T-helper 17 cell (primary cell): ENCODE measurements around the gene PANX3. TPM values are rescaled to one million over a fixed set of nuclear protein-coding genes. Genes with fewer than 3 reads are reported as not detected.

Experiments
- ATAC-seq: fragments of 150-1000 bp; cut with Tn5 transposase; 2 replicates; pipeline ENCODE4 v1.10.0; 2021; ENCODE audit warnings: mild to moderate bottlenecking, moderate library complexity
- DNase-seq, 3 donors: peaks; one replicate each; pipeline versions ENCODE4 v3.0.0 to v3.0.0-alpha.2; 2020 to 2021
- H3K9me3 ChIP-seq: one replicate; pipeline ENCODE4 v1.7.0; 2013; ENCODE audit warnings: low read length, mild to moderate bottlenecking; ENCODE audit not compliant: control insufficient read depth, poor library complexity, severe bottlenecking
- H3K27ac Mint-ChIP-seq: one replicate; pipeline ENCODE4 v1.8.0; 2022; ENCODE audit warnings: mild to moderate bottlenecking, moderate library complexity, mixed read lengths
- H3K27me3 Mint-ChIP-seq: one replicate; pipeline ENCODE4 v1.8.0; 2022; ENCODE audit warnings: mixed read lengths
- H3K36me3 Mint-ChIP-seq: one replicate; pipeline ENCODE4 v1.8.0; 2022; ENCODE audit warnings: low read depth, mixed read lengths
- H3K4me1 Mint-ChIP-seq: one replicate; pipeline ENCODE4 v1.8.0; 2022; ENCODE audit warnings: mild to moderate bottlenecking, mixed read lengths
- H3K4me3 Mint-ChIP-seq: one replicate; pipeline ENCODE4 v1.8.0; 2022; ENCODE audit warnings: mild to moderate bottlenecking, moderate library complexity, mixed read lengths
- total RNA-seq, 4 donors: library from RNA in 2 of 4; stranded (reverse) in 2 of 4; gene quantifications; one replicate each; pipeline ENCODE4 v1.2.3 and lab custom pipeline; 2022 to 2026

Gene PANX3
- total RNA-seq, 2 donors from 2014 or later, result not detected

DNA sequence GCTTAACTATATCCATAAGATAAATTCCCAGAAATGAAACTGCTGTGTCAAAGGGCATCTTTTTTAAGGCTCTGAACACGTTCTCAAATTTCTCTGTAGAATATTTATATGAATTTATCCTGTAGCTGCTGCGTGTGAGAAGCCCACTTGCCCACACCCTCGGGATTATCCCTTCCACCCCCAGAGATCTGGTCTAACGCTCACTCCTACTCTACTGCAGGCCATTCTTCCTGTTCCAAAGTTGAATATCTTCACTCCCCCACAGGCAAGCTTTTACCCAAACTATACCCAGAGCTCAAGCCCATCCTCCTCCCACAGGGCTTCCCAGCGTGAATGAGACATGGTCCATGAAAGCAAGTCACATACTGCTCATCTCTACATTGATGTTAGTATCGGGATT, 37.4 kb downstream of the PANX3 start:
- no peaks in the 10 kb centered on the region for H3K9me3 ChIP-seq
- DNase-seq (no peak), ATAC-seq (no peak)
- Mint-ChIP-seq H3K4me1 (peaks cover 6% of the 10 kb centered on the region), H3K27ac (no peak overlapping the region), H3K36me3 (peaks cover 11% of the 10 kb centered on the region), H3K27me3 (no peaks in the 10 kb centered on the region), H3K4me3 (no peak overlapping the region)

DNA sequence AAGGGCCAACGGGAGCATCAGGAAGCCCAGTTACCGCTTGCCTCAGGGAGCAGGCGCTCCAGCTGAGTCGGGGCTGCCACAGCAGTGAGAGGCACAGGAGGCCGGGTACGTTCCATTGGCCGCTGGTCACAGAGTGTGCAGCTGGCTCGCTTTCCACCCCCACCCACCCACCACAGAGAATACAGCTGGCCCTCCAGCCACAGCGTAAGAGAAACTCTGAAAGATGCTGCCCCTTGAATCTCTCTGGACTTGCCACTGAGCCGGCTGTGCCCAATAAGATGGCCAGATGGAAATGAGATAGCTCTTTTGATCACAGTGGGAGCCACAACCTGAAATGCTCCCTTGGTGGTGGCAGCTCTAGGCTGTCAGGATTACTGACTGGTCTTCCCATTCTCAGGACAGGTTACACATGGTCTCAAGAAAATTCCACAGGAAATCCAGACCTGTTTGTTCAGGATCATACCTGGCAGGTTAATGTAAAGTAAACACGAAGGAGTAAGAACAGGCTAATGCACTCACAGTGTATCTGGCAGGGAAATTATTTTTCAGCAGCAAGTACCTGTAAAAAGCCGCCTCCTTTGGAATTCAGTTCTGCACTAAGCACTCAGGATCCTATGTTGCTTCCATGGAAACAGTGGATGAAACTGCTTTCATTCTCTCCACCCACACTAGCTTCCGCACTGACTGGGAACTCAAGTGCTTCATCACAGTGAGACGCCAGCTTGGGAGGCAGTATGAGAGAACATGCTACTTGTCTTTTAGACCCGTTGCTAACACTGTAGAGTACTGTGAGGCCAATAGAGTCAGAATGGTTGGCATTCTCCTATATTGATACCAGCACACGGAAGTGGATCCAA, 45.8 kb downstream of the PANX3 start:
- H3K9me3 ChIP-seq, result no peaks in the 10 kb centered on the region
- Mint-ChIP-seq H3K36me3 (peaks cover 9% of the 10 kb centered on the region), H3K4me1 (peaks cover 2% of the 10 kb centered on the region), H3K27ac (no peak overlapping the region), H3K4me3 (no peak overlapping the region), H3K27me3 (no peaks in the 10 kb centered on the region)
- ATAC-seq (no peak), DNase-seq (no peak)

GRCh38 chr11:124657904-124658303, 46.7 kb downstream of the PANX3 start:
- H3K4me3 Mint-ChIP-seq, result no peak overlapping the region
- no peak for ATAC-seq
- no peaks in the 10 kb centered on the region for H3K9me3 ChIP-seq
- no peaks in the 10 kb centered on the region for H3K27me3 Mint-ChIP-seq
- no peaks in the 10 kb centered on the region for H3K4me1 Mint-ChIP-seq
- DNase-seq, result no peak
- no peak overlapping the region for H3K27ac Mint-ChIP-seq
- H3K36me3 Mint-ChIP-seq, result peaks cover 9% of the 10 kb centered on the region

DNA sequence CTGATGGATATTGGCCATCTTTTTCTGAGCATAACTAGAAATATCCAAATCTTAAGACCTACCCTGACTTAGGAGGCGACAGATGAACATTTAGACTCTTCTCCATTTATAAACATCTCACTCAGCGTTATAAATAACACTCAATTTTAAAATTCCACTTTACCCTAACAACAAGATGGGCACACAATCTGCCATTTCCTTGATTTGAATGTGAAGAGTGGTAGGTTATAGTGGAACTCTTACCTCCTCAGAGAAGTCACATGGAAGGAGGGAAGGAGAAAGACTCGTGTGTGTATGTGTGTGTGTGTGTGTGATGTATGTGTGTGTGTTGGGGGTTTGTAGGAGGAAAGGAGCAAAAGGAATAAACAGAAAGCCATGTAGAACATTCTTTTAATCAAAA, 47.3 kb downstream of the PANX3 start:
- ATAC-seq, result no peak
- peaks cover 4% of the 10 kb centered on the region for H3K36me3 Mint-ChIP-seq
- no peak overlapping the region for H3K4me3 Mint-ChIP-seq
- H3K27me3 Mint-ChIP-seq, result no peaks in the 10 kb centered on the region
- no peaks in the 10 kb centered on the region for H3K4me1 Mint-ChIP-seq
- no peak overlapping the region for H3K27ac Mint-ChIP-seq
- DNase-seq, result no peak
- no peaks in the 10 kb centered on the region for H3K9me3 ChIP-seq

GRCh38 chr11:124658986-124659385, 47.8 kb downstream of the PANX3 start:
- DNase-seq (no peak), ATAC-seq (no peak)
- Mint-ChIP-seq H3K4me1 (no peaks in the 10 kb centered on the region), H3K27ac (no peak overlapping the region), H3K4me3 (no peak overlapping the region), H3K27me3 (no peaks in the 10 kb centered on the region), H3K36me3 (peaks cover 3% of the 10 kb centered on the region)
- no peaks in the 10 kb centered on the region for H3K9me3 ChIP-seq

GRCh38 chr11:124661553-124661952, 50.3 kb downstream of the PANX3 start:
- no peak overlapping the region for H3K4me3 Mint-ChIP-seq
- no peaks in the 10 kb centered on the region for H3K27me3 Mint-ChIP-seq
- H3K27ac Mint-ChIP-seq, result no peak overlapping the region
- no peak for ATAC-seq
- no peaks in the 10 kb centered on the region for H3K9me3 ChIP-seq
- H3K36me3 Mint-ChIP-seq, result peaks cover 3% of the 10 kb centered on the region
- H3K4me1 Mint-ChIP-seq, result no peaks in the 10 kb centered on the region
- no peak for DNase-seq

GRCh38 chr11:124662106-124662505, 50.9 kb downstream of the PANX3 start:
- no peaks in the 10 kb centered on the region for H3K4me1 Mint-ChIP-seq
- no peaks in the 10 kb centered on the region for H3K27me3 Mint-ChIP-seq
- DNase-seq (no peak), ATAC-seq (no peak)
- no peak overlapping the region for H3K4me3 Mint-ChIP-seq
- H3K27ac Mint-ChIP-seq, result no peak overlapping the region
- H3K36me3 Mint-ChIP-seq, result peaks cover 3% of the 10 kb centered on the region
- no peaks in the 10 kb centered on the region for H3K9me3 ChIP-seq

GRCh38 chr11:124663861-124664260, 52.6 kb downstream of the PANX3 start:
- ATAC-seq, result no peak
- DNase-seq, result no peak
- Mint-ChIP-seq H3K4me1 (no peaks in the 10 kb centered on the region), H3K27ac (no peak overlapping the region), H3K4me3 (no peak overlapping the region), H3K27me3 (no peaks in the 10 kb centered on the region), H3K36me3 (peaks cover 3% of the 10 kb centered on the region)
- H3K9me3 ChIP-seq, result no peaks in the 10 kb centered on the region

DNA sequence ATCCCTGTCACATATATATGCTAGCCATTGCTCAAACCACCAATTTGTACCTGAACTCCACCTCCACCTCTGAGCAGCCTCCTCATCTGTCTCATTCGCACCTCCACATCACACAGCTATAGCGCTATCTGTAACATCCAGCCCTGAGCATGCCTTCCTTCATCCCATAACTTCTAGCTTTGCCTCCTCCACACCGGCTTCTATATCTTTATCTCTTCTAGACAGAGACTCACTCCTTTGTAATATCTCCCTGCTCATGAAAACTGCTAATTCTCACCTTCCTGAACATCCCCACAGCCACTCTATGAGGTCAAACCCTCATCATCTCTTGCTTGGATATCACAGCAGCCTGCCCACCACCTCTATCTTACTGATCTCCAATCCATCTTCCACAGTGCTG, 56.4 kb downstream of the PANX3 start:
- Mint-ChIP-seq H3K4me1 (peaks cover 14% of the 10 kb centered on the region), H3K27ac (no peak overlapping the region), H3K27me3 (no peaks in the 10 kb centered on the region), H3K4me3 (no peak overlapping the region), H3K36me3 (no peaks in the 10 kb centered on the region)
- DNase-seq (no peak), ATAC-seq (no peak)
- no peaks in the 10 kb centered on the region for H3K9me3 ChIP-seq

DNA sequence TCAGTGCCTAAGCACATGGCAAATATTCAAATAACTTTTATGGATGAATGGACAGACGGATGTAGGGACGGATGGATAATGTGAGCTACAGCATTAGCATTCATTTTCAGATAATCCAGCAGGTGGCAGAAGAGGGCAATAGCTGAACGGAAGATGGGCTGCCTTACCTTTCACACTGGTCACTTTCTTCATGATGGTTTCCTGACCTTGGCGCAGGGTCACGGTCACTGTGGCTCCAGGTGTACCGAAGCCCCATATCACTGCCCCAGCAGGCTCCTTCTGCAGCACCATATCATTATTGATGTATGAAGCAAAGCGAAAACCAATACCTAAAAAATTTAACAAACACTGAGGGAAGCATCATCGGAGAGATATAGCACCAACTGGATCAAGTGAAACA, 58.0 kb downstream of the PANX3 start:
- Mint-ChIP-seq H3K27me3 (no peaks in the 10 kb centered on the region), H3K4me3 (no peak overlapping the region), H3K36me3 (no peaks in the 10 kb centered on the region), H3K4me1 (peaks cover 26% of the 10 kb centered on the region), H3K27ac (no peak overlapping the region)
- DNase-seq, result peak in 1 of 3 donors; percentile 33
- no peak for ATAC-seq
- H3K9me3 ChIP-seq, result no peaks in the 10 kb centered on the region

Other genes with a start within 250 kb of the PANX3 start
- gene OR8B2, start 226.9 kb upstream of the PANX3 start, total RNA-seq, result not detected
- gene OR8B3, start 212.4 kb upstream of the PANX3 start, total RNA-seq, result not detected
- gene OR8B4, start 186.6 kb upstream of the PANX3 start, total RNA-seq, result not detected
- gene OR8B8, start 165.7 kb upstream of the PANX3 start, total RNA-seq, result not detected
- gene OR8B12, start 67.8 kb upstream of the PANX3 start, total RNA-seq, result not detected
- not detected for gene OR8A1, start 41.4 kb upstream of the PANX3 start, total RNA-seq
- gene TBRG1, start 11.4 kb downstream of the PANX3 start, total RNA-seq, result 10 to 100 TPM; 55.5 to 61.4 TPM
- 10 to 100 TPM in 1 of 2 donors, 1 to 10 TPM in 1; 6.8 to 15.0 TPM for gene SIAE, start 62.3 kb downstream of the PANX3 start, total RNA-seq
- gene SPA17, start 62.5 kb downstream of the PANX3 start, total RNA-seq, result 1 to 10 TPM in 1 of 2 donors, under 1 TPM in 1; 0.67 to 1.1 TPM
- 100 to 1,000 TPM in 1 of 2 donors, 10 to 100 TPM in 1; 20.8 to 614 TPM for gene NRGN, start 128.5 kb downstream of the PANX3 start, total RNA-seq
- gene VSIG2, start 140.8 kb downstream of the PANX3 start, total RNA-seq, result under 1 TPM; 0.32 to 0.57 TPM
- 10 to 100 TPM in 1 of 2 donors, 1 to 10 TPM in 1; 3.5 to 30.5 TPM for gene ESAM, start 150.9 kb downstream of the PANX3 start, total RNA-seq
- gene MSANTD2, start 189.0 kb downstream of the PANX3 start, total RNA-seq, result 10 to 100 TPM; 10.1 to 11.3 TPM